Embryonic facial prominence (tissue), 1 donor: ENCODE measurements around the gene SRCIN1.

Experiments
- DNase-seq: peaks from one replicate; pipeline ENCODE4 v3.0.0-alpha.2; 2016; ENCODE audit errors: extremely low spot score

Gene SRCIN1

DNA sequence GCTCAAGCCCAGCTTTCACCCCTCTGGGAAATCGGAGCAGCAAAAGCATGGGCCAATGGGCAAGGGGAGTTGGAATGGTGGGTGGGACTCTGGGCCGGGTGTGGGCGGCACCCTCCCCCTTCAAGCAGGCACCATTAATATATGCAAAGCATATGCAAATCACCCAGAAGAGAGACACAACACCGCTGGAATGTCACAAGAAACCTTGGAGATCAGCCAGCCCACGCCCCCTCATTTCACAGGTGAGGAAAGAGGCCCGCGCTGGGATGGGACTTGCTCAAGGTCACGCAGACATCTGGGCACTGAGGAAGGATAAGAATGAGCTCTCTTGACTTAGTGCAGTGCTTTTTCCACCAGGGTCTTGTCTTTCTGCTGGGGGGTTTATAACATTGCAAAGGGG lies 4.8 kb downstream of the SRCIN1 start:
- DNase-seq, result no peak

DNA sequence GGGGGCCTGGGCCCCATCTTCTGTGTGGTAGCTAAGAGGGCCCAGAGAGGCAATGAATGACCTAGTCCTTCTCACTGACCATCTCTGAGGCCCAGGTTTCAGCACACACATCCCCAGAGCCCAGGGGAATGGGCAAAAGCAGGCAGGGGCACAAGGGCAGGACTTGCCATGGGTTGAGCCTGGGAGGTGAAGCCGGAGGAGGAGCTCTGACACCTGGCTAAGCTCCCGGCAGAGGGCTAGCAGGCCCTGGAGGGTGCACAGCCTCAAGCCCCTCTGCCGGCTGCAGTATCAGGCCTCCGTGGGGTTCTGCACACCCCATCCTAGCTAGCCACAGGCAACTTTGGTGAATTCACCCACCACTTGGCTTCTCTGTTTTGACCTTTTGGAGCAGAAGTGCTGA lies 5.3 kb downstream of the SRCIN1 start:
- no peak for DNase-seq

DNA sequence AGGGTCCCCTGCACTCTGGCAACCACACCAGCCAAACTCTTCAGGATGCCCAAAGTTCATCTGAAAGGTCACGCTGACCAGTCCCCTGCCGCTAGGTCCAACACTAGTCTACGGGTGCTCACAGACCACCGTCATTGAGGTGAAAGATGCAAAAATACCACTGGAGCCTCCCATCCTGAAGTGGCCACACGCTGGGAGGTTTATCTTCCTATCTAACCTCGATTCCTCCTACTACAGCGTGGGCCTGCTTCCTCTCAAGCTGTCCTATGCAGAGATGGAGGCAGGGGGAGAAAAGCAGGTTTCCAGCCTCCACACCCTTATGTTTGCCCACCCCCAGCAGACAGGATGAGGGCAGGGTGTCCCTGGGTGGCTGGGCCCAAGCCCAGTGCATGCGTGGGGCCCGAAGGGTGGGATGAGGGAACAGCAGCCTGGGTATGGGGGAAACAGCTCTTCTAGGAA lies 6.3 kb downstream of the SRCIN1 start:
- DNase-seq, result no peak

DNA sequence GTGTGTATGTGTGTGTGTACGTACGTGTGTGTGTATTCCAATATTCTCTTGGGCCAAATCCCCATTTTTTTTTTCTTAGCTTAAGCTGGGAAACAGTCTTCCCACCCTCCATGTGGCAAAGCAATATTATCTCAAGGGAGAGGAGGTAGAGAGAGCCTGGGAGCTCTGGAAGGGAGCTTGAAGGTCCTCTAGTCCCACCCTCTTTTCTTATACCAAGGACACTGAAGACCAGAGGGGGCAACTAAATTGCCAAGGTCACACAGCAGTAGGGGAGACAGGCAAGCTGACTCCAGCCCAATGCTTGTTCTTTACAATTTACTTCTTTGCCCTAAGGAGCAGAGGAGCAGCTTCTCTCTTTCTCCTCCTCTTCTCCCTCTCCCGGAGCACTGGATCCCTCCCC lies 6.8 kb downstream of the SRCIN1 start:
- DNase-seq, result no peak

DNA sequence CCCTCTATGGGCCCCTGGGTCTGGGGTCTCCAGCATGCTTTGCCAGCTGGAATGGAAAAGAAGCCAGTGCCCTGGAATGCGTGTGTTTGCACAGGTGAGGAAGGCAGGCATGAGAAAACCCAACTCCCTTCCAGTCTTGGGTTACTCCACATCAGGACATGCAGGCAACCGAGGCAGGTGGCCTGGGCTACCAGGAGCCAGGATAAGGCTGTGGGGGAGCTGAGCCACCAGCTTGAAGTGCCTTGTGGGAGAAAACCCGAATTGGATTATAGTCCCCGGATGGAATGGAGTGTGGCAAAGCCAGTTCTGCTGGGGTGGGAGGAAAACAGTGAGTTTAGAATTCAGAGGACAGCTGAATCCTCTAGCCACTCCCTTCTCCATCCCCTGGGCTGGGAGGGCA lies 7.2 kb downstream of the SRCIN1 start:
- DNase-seq, result no peak

DNA sequence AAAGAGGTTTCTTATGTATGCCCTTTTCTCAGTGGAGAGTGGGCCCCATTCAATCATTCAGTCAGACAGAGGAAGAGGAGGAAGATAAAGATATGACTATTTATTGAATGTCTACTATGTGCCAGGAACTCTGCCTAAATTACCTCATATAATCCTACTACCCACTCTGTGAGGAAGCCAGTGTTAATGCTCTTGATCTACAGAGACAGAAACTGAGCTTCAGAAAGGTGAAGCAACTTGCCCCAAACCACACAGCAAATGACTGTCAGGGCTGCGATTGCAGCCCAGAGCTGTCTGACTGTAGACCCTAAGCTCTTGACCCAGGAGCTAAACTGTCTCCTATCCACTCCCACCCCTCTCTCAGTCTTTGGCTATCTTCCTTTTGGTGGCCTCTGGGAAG lies 8.4 kb downstream of the SRCIN1 start:
- no peak for DNase-seq

DNA sequence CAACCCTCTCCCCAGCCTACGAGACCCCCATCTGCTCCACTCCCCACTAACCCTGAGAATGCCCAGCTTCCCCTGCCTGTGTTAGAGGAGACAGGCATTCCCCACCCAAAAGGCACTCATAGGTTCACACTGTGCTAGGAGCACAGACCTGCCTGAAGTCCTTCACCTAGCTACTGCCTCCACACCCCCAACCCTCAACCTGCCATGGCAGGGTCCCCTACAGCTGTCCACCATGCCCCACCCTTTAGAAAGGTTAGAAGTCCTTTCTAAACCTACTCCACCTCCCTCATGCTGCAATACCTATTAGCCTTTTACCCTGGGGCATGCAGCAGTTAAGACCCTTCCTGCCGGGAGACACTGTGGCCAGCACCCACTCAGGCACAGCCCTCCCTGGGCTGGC lies 9.1 kb downstream of the SRCIN1 start:
- DNase-seq, result no peak

DNA sequence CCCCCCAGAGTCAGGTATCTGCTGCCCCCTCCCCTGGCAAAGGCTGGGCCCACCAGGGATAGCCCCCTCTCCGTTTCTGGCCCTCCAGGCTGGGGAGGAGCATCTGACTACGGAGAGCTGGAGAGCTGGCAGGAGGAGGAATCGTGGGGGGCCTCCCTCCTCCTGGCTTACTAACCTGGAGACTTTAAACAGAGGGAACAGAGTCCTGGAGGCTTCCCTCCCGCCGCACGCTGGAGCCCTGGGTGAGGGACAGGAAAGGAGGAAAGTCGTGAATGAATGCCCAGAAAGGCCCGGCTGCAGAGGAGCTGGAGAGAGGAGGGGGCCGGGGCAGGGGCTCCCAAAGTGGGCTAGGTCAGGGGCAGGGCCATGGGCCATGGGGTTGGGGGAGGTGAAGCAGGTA lies 9.9 kb downstream of the SRCIN1 start:
- no peak for DNase-seq

DNA sequence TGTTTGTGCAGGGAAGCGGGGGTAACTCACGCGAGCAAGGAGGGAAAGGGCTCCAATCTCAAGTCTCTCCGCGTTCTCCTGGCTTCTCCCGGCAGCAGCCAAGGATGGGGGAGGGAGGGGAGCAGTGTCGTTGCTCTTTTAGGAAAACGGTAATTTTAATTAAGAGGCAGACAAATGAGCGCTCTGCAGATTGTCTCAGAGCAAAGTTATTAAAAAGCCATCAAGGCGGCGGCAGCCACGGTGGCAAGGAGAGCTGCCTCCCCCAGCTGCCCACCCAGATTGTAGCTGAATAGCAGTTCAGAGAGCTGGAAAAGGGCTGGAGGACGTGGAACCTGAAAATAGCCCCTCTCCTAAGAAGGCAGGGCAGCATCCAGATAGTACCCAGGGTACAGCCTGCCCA lies 11.6 kb downstream of the SRCIN1 start:
- DNase-seq, result no peak

DNA sequence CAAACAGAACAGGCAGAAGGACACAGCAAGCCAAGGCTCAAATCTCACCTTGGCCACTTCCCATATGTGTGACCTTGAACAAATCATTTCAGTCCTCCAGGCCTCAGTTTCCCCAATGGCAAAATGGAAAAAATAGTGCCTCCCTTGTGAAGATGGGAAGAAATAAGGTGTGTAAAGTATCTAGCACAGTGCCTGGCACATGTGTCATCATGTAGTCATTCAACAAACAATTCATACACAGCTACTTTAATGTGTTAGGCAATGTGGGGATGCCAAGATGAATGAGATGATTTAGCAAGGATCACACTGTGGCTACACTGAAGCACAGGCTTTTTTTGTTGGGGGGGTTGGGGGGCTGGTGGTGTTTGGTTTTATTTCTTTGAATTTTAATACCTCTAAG lies 13.3 kb downstream of the SRCIN1 start:
- no peak for DNase-seq

DNA sequence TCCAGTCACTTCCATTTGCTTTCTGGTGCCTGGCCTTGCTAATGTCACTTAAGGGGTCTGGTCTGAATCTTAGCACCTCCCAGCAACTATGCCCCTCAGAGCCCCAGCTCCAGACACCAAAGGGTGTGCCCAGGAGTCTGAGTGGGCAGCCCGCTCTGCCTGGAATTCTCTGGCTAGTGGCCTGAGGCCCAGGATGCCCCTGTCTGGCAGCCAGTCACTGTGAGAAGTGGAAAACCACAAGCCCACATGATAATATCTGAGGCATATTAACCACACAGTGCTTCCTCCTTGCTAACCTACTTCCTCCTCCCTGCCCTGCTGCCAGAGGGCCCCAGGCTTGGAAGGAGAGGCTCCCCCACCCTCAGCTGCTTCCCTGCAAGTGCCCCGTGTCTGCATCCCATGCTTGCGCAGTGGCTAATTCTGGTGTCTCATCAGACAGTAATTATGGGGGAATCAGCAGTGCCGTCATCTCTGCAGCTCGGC lies 14.0 kb downstream of the SRCIN1 start:
- DNase-seq, result no peak

DNA sequence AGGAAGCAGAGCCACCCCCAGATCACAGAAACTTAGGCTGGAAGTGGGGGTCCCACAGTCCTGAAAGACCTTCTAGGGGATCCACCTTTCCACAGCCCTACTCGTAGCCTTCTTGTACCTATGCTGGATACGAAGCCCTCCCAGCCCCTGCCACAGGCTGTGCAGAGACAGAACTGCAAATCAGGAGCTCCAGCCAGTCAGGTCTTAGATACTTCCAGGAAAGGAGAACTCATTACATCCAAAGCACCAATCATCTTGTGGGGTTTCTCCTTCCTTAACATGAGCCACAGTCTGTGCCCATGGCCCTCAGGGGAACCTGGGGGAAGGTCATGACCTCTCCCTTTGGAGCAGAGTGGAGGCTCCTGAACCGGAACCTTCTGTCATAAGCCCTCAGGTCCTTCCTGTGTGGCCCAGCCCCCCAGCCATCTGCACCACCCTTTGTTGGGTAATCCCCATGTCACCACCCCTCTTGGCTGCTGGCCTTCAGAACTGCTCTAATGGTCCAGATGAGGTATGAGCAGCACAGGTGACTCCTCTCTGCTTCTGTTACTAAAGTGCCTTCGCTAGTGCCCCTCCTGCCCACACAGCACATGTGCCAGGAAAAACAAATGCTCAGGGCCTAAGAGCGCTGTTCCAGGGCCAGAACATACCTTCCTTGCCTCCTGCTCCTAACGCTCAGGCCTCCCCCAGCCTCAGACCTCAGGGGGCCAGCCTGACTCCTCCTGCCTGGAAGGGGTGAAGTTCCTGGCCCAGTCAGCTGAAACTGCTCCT lies 14.6 kb downstream of the SRCIN1 start:
- no peak for DNase-seq

DNA sequence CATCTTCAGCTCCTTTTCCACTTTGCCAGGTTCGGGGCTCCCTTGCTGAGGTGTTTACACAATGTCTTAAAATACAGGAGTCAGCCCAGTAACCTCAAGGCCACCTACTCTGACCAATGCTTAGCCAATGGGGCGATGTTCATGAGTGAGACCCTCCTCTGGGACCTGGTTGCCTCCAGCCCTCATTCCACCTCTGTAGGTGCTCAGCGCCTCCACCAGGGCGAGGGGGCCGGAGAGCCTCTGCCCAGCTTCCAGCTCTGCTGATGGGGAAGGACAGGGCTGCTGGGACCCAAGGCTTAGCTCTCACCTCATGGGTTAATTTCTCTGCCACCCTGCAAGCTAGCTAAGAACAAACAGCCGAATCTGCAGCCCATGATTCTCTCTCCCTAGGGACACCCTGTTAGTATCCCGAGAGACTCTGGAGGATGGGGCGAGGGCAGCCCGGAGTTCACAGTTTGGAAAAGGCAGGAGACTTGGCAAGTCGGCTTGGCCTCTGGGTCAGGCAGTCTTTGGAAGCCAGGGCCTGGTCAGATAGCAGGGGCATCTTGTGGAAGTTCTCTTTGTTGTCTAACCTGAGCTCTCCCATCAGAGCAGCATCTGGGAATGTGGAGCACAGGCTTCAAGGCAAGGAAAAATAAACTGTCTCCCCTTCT lies 16.2 kb downstream of the SRCIN1 start:
- DNase-seq, result no peak

DNA sequence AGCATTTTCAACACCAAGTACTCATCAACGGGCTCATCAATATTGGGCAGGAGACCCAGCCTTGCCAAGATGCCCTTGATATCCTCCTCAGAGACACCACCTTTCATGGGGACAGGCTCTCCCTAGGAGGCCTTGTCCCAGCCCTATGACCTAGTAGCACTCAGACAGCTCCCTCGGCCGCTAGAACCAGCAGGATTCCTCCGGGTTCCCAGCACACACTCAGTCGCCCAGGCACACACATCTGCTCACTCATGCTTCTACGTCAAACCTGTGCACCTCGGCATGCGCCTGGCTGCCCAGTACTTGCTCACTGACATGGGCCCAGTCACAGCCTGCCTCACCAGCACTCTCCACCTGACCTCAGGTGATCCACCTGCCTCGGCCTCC lies 17.0 kb downstream of the SRCIN1 start:
- no peak for DNase-seq

DNA sequence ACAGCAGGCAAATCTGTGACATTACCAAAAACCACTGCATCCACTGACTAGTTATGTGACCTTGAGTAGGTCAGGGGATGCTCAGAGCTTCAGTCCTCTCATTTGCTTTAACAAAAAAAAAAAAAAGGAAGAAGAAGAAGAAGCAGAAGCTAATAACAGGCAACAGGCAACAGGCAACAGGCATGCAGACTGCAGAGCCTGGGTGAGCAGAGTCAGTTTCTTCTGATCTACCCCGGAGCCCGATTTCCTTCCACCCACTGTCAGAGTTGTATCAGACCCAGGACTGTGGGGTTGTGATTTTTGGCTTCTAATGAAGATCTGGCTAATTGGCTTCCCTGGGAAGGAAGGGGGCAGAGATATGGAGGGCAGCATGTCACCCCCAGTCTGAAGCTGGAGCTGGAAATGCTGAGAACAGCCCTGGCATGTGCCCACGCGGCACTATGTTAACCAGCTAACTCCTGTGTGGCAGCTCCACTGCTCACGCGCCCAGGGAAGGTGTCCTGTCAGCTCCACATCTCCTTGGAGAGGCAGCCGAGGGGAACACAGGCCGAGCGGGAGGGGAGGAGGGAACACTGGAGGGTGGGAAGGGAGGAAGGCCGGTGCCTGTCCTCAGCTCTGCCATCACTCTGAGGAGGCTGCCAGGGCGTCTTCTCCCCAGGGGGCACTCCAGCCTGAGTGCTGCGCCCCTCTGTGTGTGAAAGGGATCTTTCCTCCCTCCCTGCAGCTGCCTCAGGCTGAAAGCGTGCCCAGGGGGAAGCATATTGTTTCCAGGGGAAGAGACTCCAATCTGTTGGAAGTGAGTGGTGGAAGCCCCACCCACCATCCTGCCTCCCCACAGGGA lies 17.6 kb downstream of the SRCIN1 start:
- DNase-seq, result no peak

DNA sequence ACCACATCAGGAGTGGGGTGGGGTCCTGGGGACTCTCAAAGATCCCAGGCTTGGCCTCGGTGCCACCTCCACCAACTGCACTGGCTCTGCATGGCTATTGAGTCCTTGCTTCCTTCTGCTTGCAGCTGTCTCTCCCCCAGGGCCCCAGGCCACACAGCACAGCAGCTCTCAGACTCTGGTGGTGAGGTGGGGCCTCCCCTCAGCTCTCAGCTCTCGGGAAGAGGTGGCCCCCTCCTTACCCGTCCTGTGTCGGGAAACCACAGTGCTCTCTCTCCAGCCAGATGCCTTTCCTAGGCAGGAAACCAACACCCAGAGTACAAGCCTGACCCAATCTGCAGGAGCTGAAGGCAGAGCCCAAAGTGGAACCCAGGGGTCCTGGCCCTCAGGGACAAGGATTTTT lies 18.5 kb downstream of the SRCIN1 start:
- DNase-seq, result no peak

DNA sequence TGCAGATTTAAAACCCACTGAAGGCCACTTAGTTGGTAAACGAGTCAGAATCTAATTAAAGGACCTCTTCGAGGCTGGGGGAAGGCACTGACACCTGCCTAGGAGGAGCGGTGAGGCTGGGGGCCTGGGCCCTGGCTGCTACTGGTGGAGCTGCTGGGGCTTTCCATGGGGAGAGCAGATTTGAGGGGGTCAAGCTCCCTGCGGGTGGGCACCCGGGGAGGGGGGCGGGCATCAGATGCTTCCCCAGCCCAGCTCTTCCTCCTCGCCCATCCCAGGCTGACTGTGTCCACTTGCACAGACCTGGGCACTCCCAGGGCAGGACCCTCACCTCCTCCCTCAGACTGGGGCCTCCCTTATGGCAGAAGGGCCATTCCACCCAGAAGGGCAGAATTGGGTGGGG lies 19.0 kb downstream of the SRCIN1 start:
- no peak for DNase-seq

DNA sequence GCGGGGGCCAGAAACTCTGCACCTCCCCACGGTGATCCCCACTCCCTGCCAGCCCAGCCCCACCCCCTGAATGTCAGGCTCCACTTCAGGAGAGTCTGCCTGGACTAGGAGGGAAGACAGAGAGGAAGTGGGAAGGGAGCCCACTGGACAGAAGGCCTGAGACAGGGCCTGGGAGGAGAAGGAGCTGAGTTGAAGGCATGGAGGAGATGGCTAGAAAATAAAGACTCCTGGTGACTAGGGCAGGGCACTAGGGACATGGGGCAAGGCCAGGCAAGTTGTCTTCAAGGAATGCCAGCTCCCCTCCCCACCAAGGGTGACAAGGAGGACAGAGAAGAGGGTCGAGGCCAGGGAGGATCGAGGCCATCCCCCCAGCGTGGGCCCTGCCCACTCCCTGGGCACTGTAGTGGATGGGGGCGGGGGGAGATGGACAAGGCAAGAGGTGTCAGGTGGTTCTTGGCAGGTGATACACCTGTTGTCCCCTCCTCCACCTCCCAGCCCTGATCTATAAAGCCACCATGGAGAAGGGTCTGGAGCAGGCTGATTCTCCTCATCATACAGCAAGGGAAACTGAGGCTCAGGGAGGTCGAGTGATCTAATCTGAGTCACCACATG lies 19.7 kb downstream of the SRCIN1 start:
- DNase-seq, result no peak

DNA sequence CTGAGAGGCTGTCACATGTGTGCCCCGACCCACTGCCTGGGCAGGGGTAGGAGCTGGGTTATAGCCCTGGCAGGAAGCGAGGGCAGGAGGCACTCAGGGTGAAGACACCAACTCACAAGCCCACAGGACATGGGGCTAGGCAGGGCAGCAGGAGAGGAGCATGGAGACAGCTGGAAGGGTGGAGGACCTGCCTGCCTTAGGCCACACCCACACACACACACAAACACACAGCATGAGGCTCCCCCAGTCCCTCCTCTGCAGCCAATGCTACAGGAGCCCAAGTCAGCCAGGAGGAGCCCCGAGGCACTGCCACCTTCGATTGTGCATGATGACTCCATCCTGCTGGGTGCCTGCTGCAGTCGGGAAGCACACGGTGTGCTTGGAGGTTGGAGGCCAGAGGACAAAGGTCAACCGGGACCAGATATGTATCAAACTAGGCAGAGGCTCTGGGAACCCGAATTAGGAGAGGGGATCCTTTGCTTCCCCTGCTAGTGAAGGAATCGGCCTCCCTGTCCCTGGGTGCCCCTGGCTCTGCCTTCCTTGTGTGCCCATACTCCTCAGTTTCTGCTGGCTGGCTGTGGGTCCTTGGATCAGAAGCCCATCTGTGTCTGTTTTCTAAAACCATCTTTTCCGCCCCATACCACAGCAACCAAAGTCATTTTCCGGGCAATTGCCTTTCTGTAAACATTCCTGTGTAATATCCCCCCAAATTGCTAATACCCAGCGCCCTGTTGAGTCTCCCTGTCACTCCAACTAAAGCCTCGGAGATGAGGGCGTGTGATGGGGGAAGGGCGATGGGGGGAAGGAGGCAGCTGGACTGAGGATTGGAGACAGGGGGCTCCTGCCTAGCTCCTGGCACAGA lies 20.5 kb downstream of the SRCIN1 start:
- no peak for DNase-seq

DNA sequence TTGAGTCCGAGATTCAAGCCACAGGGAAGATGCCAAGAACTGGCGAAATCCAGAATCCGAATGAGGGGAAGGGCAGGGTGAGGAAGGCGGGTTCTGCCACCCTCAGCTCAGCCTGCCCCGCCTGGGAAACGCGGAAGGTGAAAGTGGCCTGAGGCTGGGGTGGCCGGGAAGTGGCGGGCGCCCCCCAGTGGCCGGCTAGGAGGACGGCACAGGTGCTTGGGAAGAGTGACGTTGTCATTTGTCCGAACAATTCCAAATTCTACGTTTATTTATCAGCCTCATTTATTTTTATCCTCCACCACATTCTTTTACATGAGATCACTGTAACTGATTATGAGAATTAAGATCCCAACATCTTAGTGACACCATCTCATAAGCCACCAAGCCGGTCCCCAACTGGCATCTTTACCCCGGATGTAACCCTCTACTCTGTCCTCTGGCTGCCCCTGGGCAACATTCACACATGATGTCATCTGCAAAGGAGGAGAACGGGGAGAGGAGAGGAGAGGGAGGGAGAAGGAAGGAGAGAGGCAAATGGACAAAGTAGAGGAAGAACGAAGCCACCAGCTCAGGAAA lies 21.3 kb downstream of the SRCIN1 start:
- DNase-seq, result no peak

DNA sequence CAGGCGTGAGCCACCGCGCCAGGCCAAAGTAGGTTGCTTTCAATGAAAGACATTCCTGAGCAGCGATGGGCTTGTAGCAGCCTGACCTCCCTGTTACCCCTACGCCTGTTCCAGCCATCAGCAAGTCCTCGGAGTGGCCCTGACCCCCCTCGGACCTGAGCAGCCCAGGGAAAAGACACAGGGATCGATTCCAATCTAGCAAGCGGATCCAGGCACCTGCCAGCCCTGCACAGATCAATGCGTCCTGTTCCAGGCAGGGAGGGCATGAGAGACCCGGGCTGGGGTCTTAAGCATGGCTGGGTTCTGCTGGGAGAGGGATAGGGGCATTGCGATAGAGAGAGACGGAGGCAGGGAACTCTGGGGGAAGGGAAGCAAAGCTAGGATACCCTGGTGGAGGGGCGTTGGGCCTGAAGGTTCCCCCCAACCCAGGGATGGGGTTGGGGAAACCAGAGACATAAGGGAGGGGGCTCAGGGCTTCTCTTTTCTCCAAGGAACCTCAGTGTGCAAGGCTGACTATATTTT lies 21.9 kb downstream of the SRCIN1 start:
- DNase-seq, result no peak
